ENCODE data around the gene CNTN1.

DNA sequence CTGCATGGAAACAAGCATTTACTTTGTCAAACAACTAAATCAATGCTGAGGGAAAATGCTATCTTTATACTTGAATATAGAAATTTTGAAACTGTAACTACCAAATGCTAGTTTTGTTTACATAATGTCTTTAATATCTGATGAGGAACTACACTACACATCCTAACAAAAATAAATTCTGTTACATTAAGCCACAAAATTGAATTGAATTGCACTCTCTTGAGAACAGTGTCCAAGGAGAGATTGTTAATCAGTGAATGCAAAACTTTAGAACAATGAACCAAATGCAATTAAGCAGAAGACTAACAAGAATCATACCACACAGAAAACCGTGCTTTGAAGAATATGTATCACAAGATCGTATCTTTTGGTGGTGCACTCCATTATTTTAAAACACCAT is 141.6 kb downstream of the CNTN1 start:
- TF ChIP-seq EZH2 (IDR thresholded peaks at IDR 0.05) = no peak
- TF ChIP-seq POLR2AphosphoS5 (IDR thresholded peaks at IDR 0.05; ENCODE audit: borderline replicate concordance, low read depth, low read length) = no peak
- no peak for TF ChIP-seq FOXP2 (optimal IDR thresholded peaks at IDR 0.05; ENCODE audit: control extremely low read depth, extremely low read length, insufficient read depth)

Measured in SK-N-MC (cell line).